Fibroblast of the aortic adventitia (primary cell): Measurements from ENCODE around the gene TRIM6. TPM values are rescaled to one million over a fixed set of nuclear protein-coding genes. Genes with fewer than 3 reads are reported as not detected.
A peak's percentile ranks its signal among the peaks of the same experiment; 100 is the strongest.
"Not testable (repeated sequence)": the region's sequence is repeated elsewhere in the genome, so short reads cannot be mapped to it uniquely, and the experiment has no call there.

Source experiments
- DNase-seq: peaks from one replicate; pipeline ENCODE4 v3.0.0-alpha.2; 2010; ENCODE audit warnings: low read depth
- H3K4me3 ChIP-seq: 2 replicates; pipeline ENCODE4 v1.5.1; 2011; ENCODE audit warnings: low read depth, mild to moderate bottlenecking, control low read depth, low read length, moderate library complexity
- total RNA-seq: library from RNA; depleted of rRNA; stranded (reverse); fragments of >200 nt; gene quantifications from 2 replicates; pipeline ENCODE4 v1.2.3, GENCODE V29; 2012; ENCODE audit warnings: low replicate concordance
- TF ChIP-seq, protein P1 (sequence below): IDR thresholded peaks from 2 replicates; pipeline ENCODE4 v1.5.1; 2011; ENCODE audit warnings: mild to moderate bottlenecking, low read length, control low read depth, inconsistent platforms; ENCODE audit not compliant: insufficient read depth

TRIM6 gene
- total RNA-seq, 1 donor, result 4.7 TPM

DNA sequence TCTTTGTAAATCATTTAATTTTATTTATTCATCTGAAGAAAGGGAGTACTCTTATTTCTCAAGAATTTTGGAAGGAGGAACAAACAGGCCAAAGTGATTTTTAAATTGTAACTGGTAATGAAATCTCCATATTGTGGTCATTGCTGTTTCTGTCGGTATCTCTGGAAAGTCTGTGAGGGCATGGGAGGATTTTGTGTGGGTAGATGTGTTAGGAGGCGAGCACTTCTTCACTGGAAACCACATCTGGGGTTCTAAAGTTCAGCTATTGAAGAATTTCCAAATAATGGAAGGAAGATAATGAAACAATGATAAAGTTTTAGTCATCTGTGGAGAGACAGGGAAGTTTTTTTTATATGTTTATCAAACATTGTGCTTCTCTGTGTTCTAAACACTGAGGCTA, 35.0 kb downstream of the TRIM6 start:
- DNase-seq, result peak; percentile 8
- H3K4me3 ChIP-seq, result no peak overlapping the region
- TF ChIP-seq, protein P1, sequence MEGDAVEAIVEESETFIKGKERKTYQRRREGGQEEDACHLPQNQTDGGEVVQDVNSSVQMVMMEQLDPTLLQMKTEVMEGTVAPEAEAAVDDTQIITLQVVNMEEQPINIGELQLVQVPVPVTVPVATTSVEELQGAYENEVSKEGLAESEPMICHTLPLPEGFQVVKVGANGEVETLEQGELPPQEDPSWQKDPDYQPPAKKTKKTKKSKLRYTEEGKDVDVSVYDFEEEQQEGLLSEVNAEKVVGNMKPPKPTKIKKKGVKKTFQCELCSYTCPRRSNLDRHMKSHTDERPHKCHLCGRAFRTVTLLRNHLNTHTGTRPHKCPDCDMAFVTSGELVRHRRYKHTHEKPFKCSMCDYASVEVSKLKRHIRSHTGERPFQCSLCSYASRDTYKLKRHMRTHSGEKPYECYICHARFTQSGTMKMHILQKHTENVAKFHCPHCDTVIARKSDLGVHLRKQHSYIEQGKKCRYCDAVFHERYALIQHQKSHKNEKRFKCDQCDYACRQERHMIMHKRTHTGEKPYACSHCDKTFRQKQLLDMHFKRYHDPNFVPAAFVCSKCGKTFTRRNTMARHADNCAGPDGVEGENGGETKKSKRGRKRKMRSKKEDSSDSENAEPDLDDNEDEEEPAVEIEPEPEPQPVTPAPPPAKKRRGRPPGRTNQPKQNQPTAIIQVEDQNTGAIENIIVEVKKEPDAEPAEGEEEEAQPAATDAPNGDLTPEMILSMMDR, result no peak

DNA sequence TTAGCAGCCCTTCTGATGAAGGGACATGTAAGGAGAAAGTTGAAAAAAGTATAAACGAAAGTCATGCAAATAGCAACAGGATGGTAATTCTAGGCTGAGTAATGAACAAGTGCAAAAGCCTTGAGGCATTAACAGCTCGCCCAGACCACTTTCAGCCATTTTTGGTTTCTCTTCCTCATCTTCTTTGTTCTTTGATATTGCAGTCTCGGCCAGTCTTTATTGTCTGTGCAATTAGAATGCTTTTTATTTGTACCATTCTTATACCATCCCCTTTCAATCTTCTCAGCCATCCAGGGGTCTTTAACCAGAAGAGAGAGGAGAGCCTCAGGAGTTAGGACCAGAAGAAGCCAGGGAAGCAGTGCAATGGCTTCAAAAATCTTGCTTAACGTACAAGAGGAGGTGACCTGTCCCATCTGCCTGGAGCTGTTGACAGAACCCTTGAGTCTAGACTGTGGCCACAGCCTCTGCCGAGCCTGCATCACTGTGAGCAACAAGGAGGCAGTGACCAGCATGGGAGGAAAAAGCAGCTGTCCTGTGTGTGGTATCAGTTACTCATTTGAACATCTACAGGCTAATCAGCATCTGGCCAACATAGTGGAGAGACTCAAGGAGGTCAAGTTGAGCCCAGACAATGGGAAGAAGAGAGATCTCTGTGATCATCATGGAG, 35.7 kb downstream of the TRIM6 start:
- DNase-seq, result no peak
- H3K4me3 ChIP-seq, result no peak overlapping the region
- TF ChIP-seq, protein P1, result no peak

DNA sequence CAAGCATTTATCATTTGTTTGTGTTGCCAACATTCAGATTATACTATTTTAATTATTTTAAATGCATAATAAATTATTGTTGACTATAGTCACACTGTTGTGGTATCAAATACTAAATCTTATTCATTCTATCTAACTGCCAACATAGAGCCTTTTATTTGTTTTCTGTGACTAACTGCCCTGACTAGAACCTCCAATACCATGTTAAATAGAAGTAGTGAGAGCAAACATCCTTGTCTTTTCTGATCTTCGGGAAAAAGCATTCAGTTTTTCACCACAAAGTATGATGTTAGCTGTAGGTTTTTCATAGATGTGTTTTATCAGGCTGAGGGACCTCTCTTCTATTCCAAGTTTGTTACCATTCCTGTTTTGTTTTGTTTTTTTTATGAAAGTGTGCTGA, 43.5 kb downstream of the TRIM6 start:
- H3K4me3 ChIP-seq, result no peak overlapping the region
- DNase-seq, result no peak
- TF ChIP-seq, protein P1, result no peak

DNA sequence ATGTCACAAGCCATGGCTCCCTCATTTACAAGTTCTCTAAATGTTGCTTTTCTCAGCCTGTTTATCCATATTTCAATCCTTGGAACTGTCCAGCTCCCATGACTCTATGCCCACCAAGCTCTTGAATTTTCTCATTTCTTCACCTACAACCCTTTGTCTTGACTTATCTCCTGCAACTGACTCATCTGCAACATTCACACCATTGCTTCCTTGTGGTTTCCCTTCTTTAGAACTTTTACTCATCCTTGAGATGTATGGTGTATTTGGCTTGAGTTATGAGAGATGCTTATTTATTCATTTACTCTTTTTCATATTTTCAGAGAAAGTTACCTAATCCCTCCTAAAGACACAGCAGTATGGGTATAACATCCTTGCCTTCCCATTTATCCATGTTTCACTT, 47.1 kb downstream of the TRIM6 start:
- TF ChIP-seq, protein P1, result no peak
- no peak overlapping the region for H3K4me3 ChIP-seq
- DNase-seq, result no peak

DNA sequence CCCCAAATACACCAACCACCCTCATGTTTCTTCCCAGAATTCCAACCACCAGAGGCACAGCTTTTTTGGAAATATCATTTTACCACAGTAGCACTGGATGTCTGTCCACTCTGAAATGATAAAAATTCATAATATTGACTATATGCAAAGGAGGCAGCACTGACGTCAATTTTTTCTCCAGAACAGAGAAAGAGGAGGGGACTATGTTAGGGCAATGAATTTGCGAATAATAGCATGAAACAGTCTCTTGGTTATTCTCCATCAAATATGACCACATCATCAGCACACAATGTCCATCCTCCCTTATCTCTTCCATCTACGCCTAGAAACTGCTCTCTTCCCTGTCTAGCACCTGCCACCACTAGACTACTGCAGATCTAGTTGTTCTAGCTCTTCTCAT, 49.7 kb downstream of the TRIM6 start:
- no peak for DNase-seq
- no peak overlapping the region for H3K4me3 ChIP-seq
- TF ChIP-seq, protein P1, result no peak

DNA sequence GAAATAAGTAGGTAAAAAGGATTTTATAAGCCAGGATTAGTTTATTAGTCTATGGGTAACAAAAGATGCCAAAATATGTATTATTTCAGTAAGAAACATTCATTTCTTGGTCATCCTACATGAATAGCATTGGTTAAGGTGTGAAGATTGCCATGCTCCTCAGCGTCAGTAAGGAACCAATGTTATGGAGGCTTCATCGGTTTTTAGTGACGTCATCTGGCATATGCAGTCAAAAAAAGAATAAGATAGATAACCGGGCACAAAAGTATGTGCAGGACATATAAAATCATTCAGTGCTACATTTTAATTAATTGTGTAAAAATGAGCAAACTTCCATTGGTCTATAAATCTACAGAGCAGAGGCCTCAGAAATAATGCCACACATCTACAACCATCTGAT, 59.0 kb downstream of the TRIM6 start:
- no peak overlapping the region for H3K4me3 ChIP-seq
- DNase-seq, result no peak
- TF ChIP-seq, protein P1, result no peak

DNA sequence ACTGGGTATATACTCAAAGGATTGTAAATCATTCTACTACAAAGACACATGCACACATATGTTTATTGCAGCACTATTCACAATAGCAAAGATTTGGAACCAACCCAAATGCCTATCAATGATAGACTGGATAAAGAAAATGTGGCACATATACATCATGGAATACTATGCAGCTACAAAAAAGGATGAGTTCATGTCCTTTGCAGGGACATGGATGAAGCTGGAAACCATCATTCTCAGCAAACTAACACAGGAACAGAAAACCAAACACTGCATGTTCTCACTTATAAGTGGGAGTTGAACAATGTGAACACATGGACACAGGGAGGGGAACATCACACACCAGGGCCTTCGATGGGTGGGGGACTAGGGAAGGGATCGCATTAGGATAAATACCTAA, 60.5 kb downstream of the TRIM6 start:
- H3K4me3 ChIP-seq, DNase-seq: not testable (repeated sequence)
